ACHN (cell line): Measurements from ENCODE around the gene SLC4A4.
A peak's percentile ranks its signal among the peaks of the same experiment; 100 is the strongest.

ENCODE experiments used
- DNase-seq: peaks from one replicate; pipeline ENCODE4 v3.0.0-alpha.2; 2015
- in situ Hi-C: cut with HindIII; loops from 2 replicates; pipeline ENCODE4 v1.10.0; 2017; ENCODE audit warnings: low sequenced_read_pairs, low pct_ligation_motif_present, low pct_unique_long_range_greater_than_20kb

The SLC4A4 gene

DNA sequence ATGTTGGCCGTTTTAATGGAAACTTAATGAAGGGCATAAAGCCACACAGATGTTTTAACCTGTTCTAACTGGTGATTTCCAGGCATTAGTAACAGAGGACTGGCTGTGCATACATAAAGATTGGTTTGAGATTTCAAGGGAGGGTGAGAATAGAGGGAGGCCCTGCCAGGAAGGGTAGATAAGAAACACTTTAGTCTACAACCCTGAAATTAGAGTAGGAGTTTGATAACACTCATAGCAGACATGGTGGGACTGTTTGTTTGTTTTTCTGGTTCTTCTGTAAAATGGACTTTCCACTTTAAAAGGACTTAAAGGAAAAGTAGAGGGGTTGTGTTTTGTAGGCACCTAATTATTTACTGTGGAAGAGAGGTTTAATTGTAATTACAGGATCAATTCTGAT lies 16.2 kb downstream of the SLC4A4 start:
- in situ Hi-C loops = no loop called here
- no peak for DNase-seq

DNA sequence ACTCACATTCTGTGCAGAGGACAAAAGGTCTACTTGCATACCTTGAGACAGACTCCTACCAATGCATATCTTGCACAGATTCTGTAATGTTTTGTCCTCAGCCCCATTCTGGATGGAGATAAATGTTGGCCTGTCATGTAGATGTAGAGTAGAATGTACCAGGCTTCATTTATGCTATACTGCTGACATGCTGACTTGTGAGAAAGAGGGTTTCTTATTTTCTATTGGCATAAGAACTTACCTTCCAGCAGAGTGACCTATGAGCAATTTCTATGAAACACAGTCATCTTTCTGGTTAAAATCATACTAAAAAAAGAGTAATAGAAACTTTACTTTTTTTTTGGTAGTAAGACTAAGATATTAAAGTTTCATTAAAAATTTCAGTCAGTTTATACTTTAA lies 17.2 kb downstream of the SLC4A4 start:
- DNase-seq = no peak
- in situ Hi-C loops = no loop called here

DNA sequence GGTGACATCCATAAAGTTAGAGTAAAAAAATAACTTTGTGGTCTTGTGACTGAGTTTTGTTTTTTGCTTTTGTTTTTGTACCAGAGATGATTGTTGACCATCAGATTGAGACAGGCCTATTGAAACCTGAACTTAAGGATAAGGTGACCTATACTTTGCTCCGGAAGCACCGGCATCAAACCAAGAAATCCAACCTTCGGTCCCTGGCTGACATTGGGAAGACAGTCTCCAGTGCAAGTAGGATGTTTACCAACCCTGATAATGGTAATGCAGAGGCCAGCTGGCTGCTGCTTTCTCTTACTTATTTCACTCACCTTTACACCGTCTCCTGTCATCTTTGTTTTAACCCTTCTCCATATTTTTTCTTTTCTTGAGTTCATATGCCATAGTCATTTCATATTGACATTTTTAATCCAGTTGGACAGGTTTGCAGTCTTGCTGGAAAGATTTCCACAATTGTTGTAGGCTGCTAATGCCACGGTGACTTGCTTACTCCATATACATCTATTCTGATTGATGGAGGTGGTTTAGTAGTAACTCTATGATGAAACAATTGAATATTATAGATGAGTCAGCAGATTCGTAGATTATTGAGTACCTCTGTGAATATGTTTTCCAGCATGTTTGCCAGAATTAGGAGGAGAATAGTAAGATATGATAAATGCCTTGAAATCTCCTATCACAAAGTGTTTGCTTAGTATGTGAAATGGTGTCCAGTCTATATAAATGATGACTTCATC lies 18.3 kb downstream of the SLC4A4 start:
- in situ Hi-C loops = no loop called here

DNA sequence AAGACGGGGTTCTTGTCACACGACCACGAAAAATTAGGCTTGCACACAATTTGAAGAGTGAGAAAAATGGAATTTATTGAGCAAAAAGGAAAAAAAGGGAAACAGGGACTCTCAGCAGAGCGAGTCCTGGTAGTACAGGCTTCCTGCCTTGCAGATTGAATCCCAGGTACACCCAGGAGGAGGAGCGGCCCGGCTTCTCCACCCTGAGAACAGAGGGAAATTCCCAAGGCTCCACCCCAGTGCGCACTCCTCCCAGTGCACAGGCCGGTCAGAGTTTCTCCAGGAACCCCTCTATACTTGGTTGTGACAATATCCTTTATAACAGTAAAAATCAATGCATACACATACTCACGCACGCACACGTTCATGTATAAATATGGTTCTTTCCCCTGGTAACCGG lies 22.0 kb downstream of the SLC4A4 start:
- no peak for DNase-seq
- in situ Hi-C loops = no loop called here

More for the DNA sequence above, 18.3 kb downstream of the SLC4A4 start:
- no peak for DNase-seq

DNA sequence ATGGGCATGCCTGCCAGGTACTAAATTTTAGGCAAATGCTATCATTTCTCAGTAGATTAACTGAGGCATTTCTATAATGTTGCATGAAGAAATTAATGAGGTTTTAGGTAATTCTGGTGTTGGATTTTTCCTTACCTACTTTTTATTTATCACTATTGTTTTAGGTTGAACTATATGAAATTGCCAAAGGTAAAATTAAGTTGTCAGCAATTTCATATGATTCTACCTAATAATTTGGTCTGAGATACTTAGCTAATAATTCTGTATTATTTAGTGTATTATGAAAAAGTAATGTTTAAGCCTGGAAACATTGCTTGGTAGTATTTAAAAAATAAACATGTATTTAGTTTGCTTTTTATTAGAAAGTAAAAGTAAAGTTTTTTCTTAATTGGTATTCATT lies 22.7 kb downstream of the SLC4A4 start:
- in situ Hi-C loops = no loop called here

DNA sequence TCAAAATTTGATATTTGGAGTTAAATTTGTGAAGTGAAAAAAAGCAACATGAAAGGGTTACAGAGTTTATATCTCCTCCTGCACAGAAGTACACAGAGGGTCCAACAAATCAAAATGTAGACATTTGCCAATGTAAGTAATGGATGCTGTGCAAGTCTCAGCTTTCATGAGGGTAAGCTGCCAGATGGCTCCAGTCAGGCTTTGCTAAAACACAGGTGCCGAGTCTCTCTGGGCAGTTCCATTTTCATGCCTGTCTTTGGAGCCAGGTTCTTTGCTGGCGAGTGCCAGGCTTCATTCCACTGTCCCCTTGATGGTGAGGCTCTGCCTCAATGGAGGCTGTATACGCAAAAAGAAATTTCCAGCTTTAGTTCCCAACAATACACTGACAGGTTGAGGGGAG lies 27.9 kb downstream of the SLC4A4 start:
- in situ Hi-C loops = no loop called here
- no peak for DNase-seq

More for the DNA sequence above, 22.7 kb downstream of the SLC4A4 start:
- DNase-seq = no peak

DNA sequence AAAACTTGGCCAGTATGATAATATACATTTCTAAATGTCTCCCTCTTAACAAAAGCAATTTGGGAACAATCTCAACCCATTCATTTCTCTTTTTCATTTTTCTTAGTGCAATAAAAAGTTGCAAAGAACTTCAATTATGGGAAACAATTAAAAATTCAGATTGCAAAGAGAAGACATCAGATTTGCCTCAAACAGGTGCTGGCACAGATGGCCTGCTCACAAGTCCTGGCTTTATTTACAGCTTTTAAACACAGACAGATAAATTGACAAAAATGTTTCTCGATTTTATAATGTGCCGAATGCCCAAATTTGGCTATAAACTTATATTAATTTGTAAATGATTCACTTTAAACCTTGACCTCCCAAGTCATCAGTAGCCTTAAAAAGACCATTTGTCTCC lies 28.7 kb downstream of the SLC4A4 start:
- in situ Hi-C loops = no loop called here
- no peak for DNase-seq

DNA sequence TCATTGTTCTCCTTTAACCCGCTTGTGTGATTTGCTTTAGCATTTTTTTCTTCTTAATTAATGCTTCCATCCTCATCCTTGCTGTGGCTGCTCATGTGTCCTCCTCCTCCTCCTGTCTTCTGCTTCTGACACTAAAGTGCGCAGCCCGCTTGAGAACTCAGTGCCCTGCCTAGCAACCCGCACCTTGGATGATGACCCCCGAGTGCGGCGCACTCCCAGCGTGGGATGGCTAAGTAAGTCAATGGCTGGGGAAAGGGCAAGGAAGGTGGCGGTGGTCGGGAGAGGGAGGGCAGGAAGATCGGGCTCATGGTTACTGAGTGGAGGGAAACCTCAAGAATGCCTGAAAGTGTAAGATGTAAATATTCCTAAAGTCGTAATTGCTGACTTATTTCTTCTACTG lies 30.1 kb downstream of the SLC4A4 start:
- no peak for DNase-seq
- in situ Hi-C loops = no loop called here

DNA sequence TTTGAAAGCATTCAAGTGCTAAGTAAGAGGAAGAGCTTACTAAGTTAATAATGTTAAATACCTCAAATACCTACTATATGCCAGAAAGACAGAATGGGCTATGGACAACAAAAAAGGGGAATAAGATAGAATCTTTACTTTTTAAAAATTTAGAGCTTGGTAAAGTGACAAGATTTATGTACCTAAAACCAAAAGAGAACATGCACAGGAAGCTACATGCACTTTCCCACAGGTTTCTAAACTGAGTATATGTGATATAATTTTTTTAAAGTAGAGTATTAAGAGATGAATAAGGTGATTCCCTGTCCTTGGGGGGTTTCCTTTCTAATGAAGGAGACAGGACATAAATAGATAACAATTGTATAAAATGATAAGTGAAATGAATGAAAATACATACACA lies 30.7 kb downstream of the SLC4A4 start:
- in situ Hi-C loops = no loop called here
- DNase-seq = no peak

DNA sequence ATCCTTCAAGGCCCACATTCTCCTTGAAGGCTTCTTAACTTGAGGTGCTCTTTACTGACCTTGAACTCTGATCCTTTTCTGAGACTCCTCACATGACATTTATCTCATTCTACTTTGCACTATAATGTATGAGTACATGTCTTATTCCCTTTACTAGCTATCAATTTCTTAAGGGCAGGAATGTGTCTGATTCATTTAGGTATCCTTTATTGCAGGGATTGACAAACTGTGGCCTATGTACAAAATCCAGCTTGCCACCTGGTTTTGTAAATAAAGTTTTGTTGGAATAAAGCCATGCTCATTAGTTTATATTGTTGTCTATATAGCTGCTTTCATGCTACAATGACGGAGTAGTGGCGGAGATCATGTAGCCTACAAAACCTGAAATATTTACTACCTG lies 36.7 kb downstream of the SLC4A4 start:
- in situ Hi-C loops = no loop called here
- no peak for DNase-seq

DNA sequence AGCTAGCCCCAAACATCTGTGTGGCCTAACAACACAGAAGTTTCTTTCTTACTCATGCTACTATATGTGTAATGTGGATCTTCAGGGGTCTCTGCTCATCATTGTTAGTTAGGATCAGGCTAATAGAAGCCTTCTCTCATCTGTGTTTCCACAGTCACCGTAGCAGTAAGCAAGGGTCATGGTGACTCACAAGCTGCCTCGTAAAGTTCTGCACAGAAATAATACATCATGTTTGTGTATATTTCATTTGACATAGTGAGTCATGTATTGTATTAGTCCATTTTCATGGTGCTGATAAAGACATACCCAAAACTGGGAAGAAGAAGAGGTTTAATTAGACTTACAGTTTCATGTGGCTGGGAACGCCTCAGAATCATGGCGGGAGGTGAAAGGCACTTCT lies 38.7 kb downstream of the SLC4A4 start:
- in situ Hi-C loops = no loop called here
- DNase-seq = no peak

DNA sequence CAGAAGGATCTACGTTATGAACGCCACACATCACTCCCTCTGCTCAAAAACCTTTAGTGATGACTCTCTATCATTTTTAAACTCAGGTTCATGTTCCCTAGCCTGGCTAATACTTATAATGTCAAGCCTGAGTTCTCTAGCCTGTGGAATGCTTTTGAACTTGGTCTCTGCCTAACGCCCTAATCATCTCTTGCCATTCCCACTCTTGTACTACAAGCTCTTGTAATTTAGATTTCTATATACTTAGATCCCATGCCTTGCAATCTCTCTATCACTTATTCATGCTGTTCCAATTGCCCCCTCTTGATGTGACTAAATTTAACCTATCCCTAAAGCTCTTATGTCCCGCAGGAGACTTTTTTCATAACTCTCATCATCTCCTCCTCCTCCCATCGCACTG lies 40.3 kb downstream of the SLC4A4 start:
- no peak for DNase-seq
- in situ Hi-C loops = no loop called here

DNA sequence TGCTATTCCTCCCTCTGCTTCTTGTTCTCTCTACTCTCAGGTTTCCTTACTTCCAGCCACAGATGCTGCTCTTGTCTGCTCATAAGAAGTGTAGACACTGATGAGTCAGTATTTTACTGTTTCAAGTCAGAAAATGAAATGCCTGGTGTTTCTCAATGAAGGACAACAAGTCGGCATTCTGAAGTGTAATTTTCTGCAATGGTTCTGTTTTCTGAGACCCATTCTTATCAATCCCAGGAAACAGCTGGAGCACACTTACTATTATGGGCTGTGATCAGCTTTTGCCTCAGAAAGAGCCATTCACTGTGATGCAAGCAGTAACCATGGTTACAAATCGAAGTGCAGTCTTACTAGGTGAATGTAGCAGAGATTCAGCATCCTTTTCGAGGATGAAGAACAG lies 42.0 kb downstream of the SLC4A4 start:
- in situ Hi-C loops = no loop called here

DNA sequence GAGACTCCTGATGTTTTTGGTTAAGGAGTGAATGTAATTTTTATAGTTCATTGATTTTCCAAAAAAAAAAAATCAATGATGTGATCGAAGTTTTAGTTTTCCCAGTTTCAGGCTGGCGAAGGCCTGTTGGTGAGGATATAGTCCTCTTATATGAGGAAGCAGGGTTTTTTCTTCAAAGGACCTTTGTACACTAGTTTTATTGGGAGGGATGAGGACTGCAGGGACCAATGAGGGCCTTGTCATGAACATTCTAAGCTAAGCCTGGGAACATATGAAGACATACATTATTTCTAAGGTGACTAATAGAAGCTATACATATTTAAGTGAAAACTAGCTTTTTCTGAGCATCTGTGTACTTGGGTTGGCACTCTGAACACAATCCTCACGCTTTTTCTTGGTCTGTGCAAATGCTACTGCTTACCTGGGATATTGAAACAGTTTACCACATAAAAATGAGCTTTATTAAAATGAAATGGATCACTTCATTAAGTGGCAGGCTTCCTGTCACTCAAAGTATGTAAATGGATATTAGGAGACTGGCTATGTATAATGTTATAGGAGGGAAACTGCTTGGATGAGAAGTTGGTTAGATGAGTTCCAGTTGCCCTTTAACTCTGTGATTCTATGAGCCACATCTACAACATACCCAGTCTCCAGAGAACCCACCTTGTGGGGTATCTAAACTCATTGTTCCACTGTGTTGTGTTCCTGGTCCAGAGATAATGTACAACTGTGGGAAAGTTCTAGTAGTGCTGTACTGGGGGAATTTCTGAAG lies 43.5 kb downstream of the SLC4A4 start:
- in situ Hi-C loops = no loop called here
- DNase-seq = no peak

More for the DNA sequence above, 42.0 kb downstream of the SLC4A4 start:
- DNase-seq = peak; percentile 31

DNA sequence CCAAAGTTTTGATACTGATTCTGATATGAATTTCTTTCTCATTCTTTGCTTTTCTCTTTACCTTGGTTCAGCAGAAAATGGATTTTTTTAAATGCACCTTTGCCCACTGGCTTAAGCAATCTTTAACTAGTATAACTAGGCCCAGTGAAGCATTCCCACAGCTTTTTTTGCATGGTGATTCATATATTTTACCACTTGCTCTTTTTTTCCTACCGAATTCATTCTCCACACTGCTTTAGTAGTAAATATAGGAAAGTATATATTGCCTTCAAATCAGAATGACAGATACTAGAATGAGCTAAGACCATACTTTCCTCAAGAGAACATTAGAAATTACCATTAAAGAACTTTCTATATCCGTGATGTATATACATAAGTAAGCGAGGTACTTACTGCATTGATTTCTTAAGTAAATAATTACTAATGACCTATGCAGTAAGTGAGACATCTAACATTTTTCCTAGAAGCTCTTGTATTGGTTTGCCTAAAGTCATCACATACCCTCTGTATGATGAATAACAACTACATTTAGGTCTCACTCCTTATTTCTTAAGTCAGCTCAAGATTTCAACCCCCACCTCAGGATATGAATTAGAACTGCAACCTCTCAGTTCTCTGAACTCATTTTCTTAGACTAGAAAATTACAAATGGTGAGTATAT lies 44.2 kb downstream of the SLC4A4 start:
- in situ Hi-C loops = no loop called here
- peak; percentile 73 for DNase-seq

DNA sequence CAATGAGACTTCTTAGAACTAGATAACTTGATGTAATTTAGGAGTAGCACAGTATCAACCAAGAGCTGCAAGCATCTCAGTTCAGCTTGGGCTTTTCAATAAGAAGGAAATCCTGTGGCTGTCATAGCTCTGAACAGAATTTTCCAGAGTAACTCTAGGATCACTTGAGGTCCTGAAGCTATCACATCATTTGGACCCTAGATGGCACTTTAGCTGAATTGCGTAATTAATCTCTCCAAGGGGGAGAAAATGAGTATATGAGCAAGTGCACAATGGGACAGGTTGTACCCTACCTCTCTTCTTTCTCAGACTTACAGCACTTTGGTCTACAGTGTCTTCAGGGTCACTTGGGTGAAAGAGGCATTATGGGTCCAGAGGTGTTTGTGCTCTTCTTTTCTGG lies 45.2 kb downstream of the SLC4A4 start:
- in situ Hi-C loops = no loop called here
- no peak for DNase-seq

DNA sequence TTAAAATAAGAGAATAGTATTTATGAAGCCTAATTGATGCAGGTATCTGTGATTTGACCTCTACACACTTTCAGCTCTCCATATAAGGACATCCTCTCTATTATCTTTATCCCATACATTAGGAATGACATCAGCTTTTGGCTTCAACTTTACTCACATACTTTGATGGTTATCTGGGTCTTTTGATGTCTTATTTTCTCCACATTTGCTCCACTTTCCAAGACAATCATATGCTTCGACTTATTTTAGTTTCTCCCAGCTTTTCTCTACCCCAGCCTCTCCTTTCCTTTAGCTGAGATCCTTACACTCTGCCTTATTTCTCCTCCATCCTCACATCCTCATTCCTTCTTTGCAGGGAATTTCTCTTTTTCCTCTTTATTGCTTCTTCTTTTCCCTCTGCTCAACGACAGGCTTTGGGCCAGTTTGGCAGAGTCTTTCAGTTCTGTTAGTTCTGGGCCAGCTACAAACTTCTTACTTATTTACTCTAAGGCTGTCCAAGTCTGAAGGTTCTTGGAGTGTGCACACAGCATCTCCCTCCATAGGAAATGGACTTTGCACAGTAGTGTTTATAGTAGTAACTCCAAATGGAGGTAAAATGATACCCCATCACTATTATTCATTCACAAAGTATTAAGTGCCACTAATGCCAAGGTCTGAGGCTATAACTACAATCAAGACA lies 50.5 kb downstream of the SLC4A4 start:
- DNase-seq = no peak

DNA sequence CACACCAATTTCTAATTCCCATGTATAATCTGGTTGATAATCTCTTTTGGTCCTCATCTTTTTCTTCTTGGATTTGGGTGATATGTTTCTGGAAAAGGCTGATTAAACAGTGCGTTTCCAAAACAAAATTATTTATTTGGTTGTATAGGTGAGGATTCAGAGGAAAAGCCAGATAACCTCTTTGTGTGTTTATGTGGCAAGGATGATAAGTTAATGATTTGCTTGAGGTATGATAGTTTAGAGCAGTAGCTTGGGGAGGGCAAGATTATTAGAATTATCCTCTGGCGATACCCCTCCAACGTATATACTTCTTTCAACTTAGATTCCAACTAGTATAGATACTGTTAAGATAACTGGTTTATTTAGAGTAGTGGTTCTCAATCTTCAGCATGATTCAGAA lies 53.3 kb downstream of the SLC4A4 start:
- in situ Hi-C loops = no loop called here
- DNase-seq = no peak

More for the DNA sequence above, 50.5 kb downstream of the SLC4A4 start:
- in situ Hi-C loops = no loop called here

DNA sequence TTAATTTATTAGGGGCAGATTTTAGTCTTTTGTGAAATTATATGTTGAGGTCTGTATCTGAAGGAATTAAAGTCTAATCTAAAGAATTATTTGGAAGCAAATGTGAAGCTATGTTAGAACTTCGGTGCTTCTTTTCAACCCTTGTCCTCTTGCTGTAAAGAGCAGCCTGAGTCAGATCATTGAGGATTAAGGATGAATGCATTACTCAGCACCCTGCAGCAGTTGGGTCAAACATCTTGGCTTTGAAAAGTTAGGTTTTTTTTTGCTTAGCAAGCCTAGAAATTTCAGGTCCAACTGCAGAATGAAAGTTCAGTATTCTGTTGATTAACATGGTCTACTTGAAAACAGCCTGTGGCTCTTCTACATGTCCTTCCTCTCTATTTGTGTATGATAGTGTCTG lies 57.6 kb downstream of the SLC4A4 start:
- DNase-seq = peak; percentile 21
- in situ Hi-C loops = no loop called here
